ENCODE results near the gene MTERF4.

- TF ChIP-seq SIX1 (CRISPR knock-in tag; IDR thresholded peaks at IDR 0.05; ENCODE audit: borderline replicate concordance) = no peak
- TF ChIP-seq SP140L (CRISPR knock-in tag; IDR thresholded peaks at IDR 0.05; ENCODE audit: borderline replicate concordance) = no peak
- TF ChIP-seq EZH2 (conservative IDR thresholded peaks at IDR 0.05; ENCODE audit: low read depth, low read length) = no peak
- no peak for TF ChIP-seq NFIC (IDR thresholded peaks at IDR 0.05; ENCODE audit: low read length)
- no peak for TF ChIP-seq SKIL (CRISPR knock-in tag; IDR thresholded peaks at IDR 0.05; ENCODE audit: borderline replicate concordance)
- no peak for TF ChIP-seq CTCF (CRISPR knock-in tag; IDR thresholded peaks at IDR 0.05)
- no peak for TF ChIP-seq SP1 (IDR thresholded peaks at IDR 0.05)
- no peak for TF ChIP-seq SP1 (CRISPR knock-in tag; IDR thresholded peaks at IDR 0.05)
- TF ChIP-seq CENPBD1 (CRISPR knock-in tag; IDR thresholded peaks at IDR 0.05; ENCODE audit: borderline replicate concordance, low read depth) = no peak
- no peak for TF ChIP-seq ZNF101 (CRISPR knock-in tag; IDR thresholded peaks at IDR 0.05; ENCODE audit: borderline replicate concordance, low read depth)
- no peak for TF ChIP-seq FOXP1 (IDR thresholded peaks at IDR 0.05)
- TF ChIP-seq FOXP1 (CRISPR knock-in tag; IDR thresholded peaks at IDR 0.05) = no peak
- TF ChIP-seq POLR2A (IDR thresholded peaks at IDR 0.05; ENCODE audit: insufficient read depth in 1 of 2, low read depth in 2 of 2, low read length in 2 of 2) = no peak
These were observed 20.3 kb downstream of the MTERF4 start for GRCh38 chr2:241081643-241082340.
